Measurements from ENCODE around the gene MSLN.
"Not testable (repeated sequence)": the region's sequence is repeated elsewhere in the genome, so short reads cannot be mapped to it uniquely, and the experiment has no call there.

The MSLN gene

GRCh38 chr16:760545-761343, at the start of gene MSLN:
TSS of gene MSLN (plus strand) at chr16:760734. CDS start at chr16:762681, 1,947 bp downstream.
- no peak for FAIRE-seq

- FAIRE-seq: no peak
Observed at GRCh38 chr16:711084-711483, 49.5 kb upstream of the MSLN start.

GRCh38 chr16:711548-712320, 48.8 kb upstream of the MSLN start:
- FAIRE-seq: no peak

GRCh38 chr16:712740-713250, 47.7 kb upstream of the MSLN start:
- not testable (repeated sequence) for FAIRE-seq

GRCh38 chr16:714079-714478, 46.5 kb upstream of the MSLN start:
- FAIRE-seq: no peak

GRCh38 chr16:714558-715476, 45.7 kb upstream of the MSLN start, which contains the start of gene METRN:
TSS of gene METRN (plus strand) at chr16:715118. CDS start at chr16:715290, 172 bp downstream.
- no peak for FAIRE-seq

GRCh38 chr16:715477-716199, 44.9 kb upstream of the MSLN start:
- no peak for FAIRE-seq

- FAIRE-seq: no peak
Observed at GRCh38 chr16:716200-716568, 44.4 kb upstream of the MSLN start.

- FAIRE-seq: no peak
Observed at GRCh38 chr16:716768-717325, 43.7 kb upstream of the MSLN start.

GRCh38 chr16:717450-718245, 42.9 kb upstream of the MSLN start:
- FAIRE-seq: no peak

- no peak for FAIRE-seq
Observed at GRCh38 chr16:718389-718788, 42.1 kb upstream of the MSLN start.

- FAIRE-seq: no peak
Observed at GRCh38 chr16:718922-719321, 41.6 kb upstream of the MSLN start.

GRCh38 chr16:719815-720446, 40.6 kb upstream of the MSLN start:
- no peak for FAIRE-seq

GRCh38 chr16:720447-720989, 40.0 kb upstream of the MSLN start:
- FAIRE-seq: no peak

- FAIRE-seq: no peak
Observed at GRCh38 chr16:720990-721764, 39.4 kb upstream of the MSLN start, which contains the start of gene ANTKMT. TSS of gene ANTKMT (plus strand) at chr16:721146. CDS start at chr16:721275, 129 bp downstream.

- no peak for FAIRE-seq
Observed at GRCh38 chr16:721765-722540, 38.6 kb upstream of the MSLN start.

GRCh38 chr16:722835-723633, 37.5 kb upstream of the MSLN start:
- FAIRE-seq: no peak
